ENCODE results near the gene PDZD8.

The PDZD8 gene

GRCh38 chr10:117272195-117273076, 102.8 kb downstream of the PDZD8 start:
- Histone ChIP-seq H3K4me1 (no peaks in the 10 kb centered on the region), H3K27ac (no peak overlapping the region), H3K36me3 (no peaks in the 10 kb centered on the region), H3K9me3 (no peaks in the 10 kb centered on the region), H3K27me3 (no peaks in the 10 kb centered on the region), H3K4me3 (no peak overlapping the region)
- DNase-seq = no peak
- intact Hi-C loops (cut with DNase I; ENCODE audit: low total_unique reads) = no loop called here
- no peak for TF ChIP-seq CTCF (IDR thresholded peaks at IDR 0.05)

GRCh38 chr10:117271427-117271826, 103.8 kb downstream of the PDZD8 start:
- no peak for TF ChIP-seq CTCF (IDR thresholded peaks at IDR 0.05)
- no peak for DNase-seq
- H3K9me3 ChIP-seq = no peaks in the 10 kb centered on the region
- intact Hi-C loops (cut with DNase I; ENCODE audit: low total_unique reads) = no loop called here
- no peak overlapping the region for H3K4me3 ChIP-seq
- H3K36me3 ChIP-seq = no peaks in the 10 kb centered on the region
- H3K4me1 ChIP-seq = no peaks in the 10 kb centered on the region
- H3K27me3 ChIP-seq = no peaks in the 10 kb centered on the region
- no peak overlapping the region for H3K27ac ChIP-seq

GRCh38 chr10:117268907-117269306, 106.3 kb downstream of the PDZD8 start:
- Histone ChIP-seq H3K9me3 (no peaks in the 10 kb centered on the region), H3K27me3 (no peaks in the 10 kb centered on the region), H3K4me1 (no peaks in the 10 kb centered on the region), H3K36me3 (no peaks in the 10 kb centered on the region), H3K27ac (no peak overlapping the region), H3K4me3 (no peak overlapping the region)
- intact Hi-C loops (cut with DNase I; ENCODE audit: low total_unique reads) = no loop called here
- no peak for DNase-seq
- TF ChIP-seq CTCF (IDR thresholded peaks at IDR 0.05) = no peak

GRCh38 chr10:117268258-117268657, 107.0 kb downstream of the PDZD8 start:
- intact Hi-C loops (cut with DNase I; ENCODE audit: low total_unique reads) = no loop called here
- no peak for DNase-seq
- H3K9me3 ChIP-seq = no peaks in the 10 kb centered on the region
- H3K4me1 ChIP-seq = no peaks in the 10 kb centered on the region
- no peaks in the 10 kb centered on the region for H3K36me3 ChIP-seq
- H3K27me3 ChIP-seq = peaks cover 0 to 6% of the 10 kb centered on the region in 2 donors
- no peak overlapping the region for H3K4me3 ChIP-seq
- no peak for TF ChIP-seq CTCF (IDR thresholded peaks at IDR 0.05)
- no peak overlapping the region for H3K27ac ChIP-seq

GRCh38 chr10:117266812-117267211, 108.4 kb downstream of the PDZD8 start:
- no peak for DNase-seq
- H3K27me3 ChIP-seq = peaks cover 0 to 19% of the 10 kb centered on the region in 2 donors
- H3K36me3 ChIP-seq = no peaks in the 10 kb centered on the region
- no peaks in the 10 kb centered on the region for H3K9me3 ChIP-seq
- TF ChIP-seq CTCF (IDR thresholded peaks at IDR 0.05) = no peak
- H3K27ac ChIP-seq = no peak overlapping the region
- no peaks in the 10 kb centered on the region for H3K4me1 ChIP-seq
- no peak overlapping the region for H3K4me3 ChIP-seq
- intact Hi-C loops (cut with DNase I; ENCODE audit: low total_unique reads) = no loop called here
